Smooth muscle cell (in vitro differentiated cells): ENCODE measurements around the gene CDIPT. TPM values are rescaled to one million over a fixed set of nuclear protein-coding genes. Genes with fewer than 3 reads are reported as not detected.
A peak's percentile ranks its signal among the peaks of the same experiment; 100 is the strongest.

Source experiments
- DNase-seq: peaks from one replicate; lab custom pipeline; 2025; ENCODE audit not compliant: unreplicated experiment; lab: John Stamatoyannopoulos, UW
- H2AFZ ChIP-seq: fragments of 200-600 bp; sonication (generic); 2 replicates; pipeline ENCODE4 v1.6.0; 2016; ENCODE audit warnings: antibody characterized with exemption, low read depth, mild to moderate bottlenecking
- H3F3A ChIP-seq: fragments of 200-600 bp; sonication (generic); 2 replicates; pipeline ENCODE4 v1.6.0; 2017; ENCODE audit warnings: antibody characterized with exemption, low read depth
- H3K27ac ChIP-seq: fragments of 200-600 bp; sonication (generic); 2 replicates; pipeline ENCODE4 v1.5.1; 2016; ENCODE audit warnings: low read depth, mild to moderate bottlenecking
- H3K27me3 ChIP-seq: fragments of 200-600 bp; sonication (generic); 2 replicates; pipeline ENCODE4 v1.6.1; 2016; ENCODE audit warnings: low read depth, mild to moderate bottlenecking
- H3K36me3 ChIP-seq: fragments of 200-600 bp; sonication (generic); 2 replicates; pipeline ENCODE4 v1.5.1; 2016; ENCODE audit warnings: low read depth
- H3K4me1 ChIP-seq: fragments of 200-600 bp; sonication (generic); 2 replicates; pipeline ENCODE4 v1.5.1; 2016; ENCODE audit warnings: low read depth
- H3K4me2 ChIP-seq: fragments of 200-600 bp; sonication (generic); 2 replicates; pipeline ENCODE4 v1.6.0; 2016; ENCODE audit warnings: mild to moderate bottlenecking
- H3K4me3 ChIP-seq: fragments of 200-600 bp; sonication (generic); 2 replicates; pipeline ENCODE4 v1.5.1; 2016; ENCODE audit warnings: mild to moderate bottlenecking
- H3K79me2 ChIP-seq: fragments of 200-600 bp; sonication (generic); 2 replicates; pipeline ENCODE4 v1.6.0; 2016; ENCODE audit warnings: low read depth, mild to moderate bottlenecking
- H3K9ac ChIP-seq: fragments of 200-600 bp; sonication (generic); 2 replicates; pipeline ENCODE4 v1.6.0; 2016; ENCODE audit warnings: low read depth
- H3K9me3 ChIP-seq: fragments of 200-600 bp; sonication (generic); replicated peaks from 2 replicates; pipeline ENCODE4 v1.5.1; 2016; ENCODE audit warnings: low read depth
- H4K20me1 ChIP-seq: fragments of 200-600 bp; sonication (generic); 2 replicates; pipeline ENCODE4 v1.6.0; 2016; ENCODE audit warnings: low read depth
- WGBS: methylation state at CpG from one replicate; pipeline ENCODE4 v1.1.7; 2016; ENCODE audit warnings: low lambda C conversion rate; 5-methylcytosine and 5-hydroxymethylcytosine counted together
- polyA plus RNA-seq: library from polyadenylated mRNA; unstranded; fragments of >200 nt; fragmentation: Nextera tagmentation; extraction: Ambion mirVana; gene quantifications from 2 replicates; pipeline ENCODE4 v1.2.1, GENCODE V29; 2016
- total RNA-seq: library from RNA; depleted of rRNA; stranded (reverse); fragments of >200 nt; gene quantifications from 2 replicates; pipeline ENCODE4 v1.2.3, GENCODE V29; 2014
- TF ChIP-seq, protein P1 (sequence below): fragments of 200-600 bp; sonication (generic); IDR thresholded peaks from 2 replicates; pipeline ENCODE4 v1.5.1; 2017; ENCODE audit warnings: borderline replicate concordance, mild to moderate bottlenecking, antibody characterized with exemption; ENCODE audit not compliant: insufficient read depth, poor library complexity, severe bottlenecking

Gene CDIPT
- total and polyA plus RNA-seq, 2 experiments from 2014 or later, result 61.4 to 90.7 TPM

- Histone ChIP-seq H3F3A (no peaks in the 10 kb centered on the region), H3K79me2 (peaks cover 23% of the 10 kb centered on the region), H2AFZ (no peak overlapping the region), H3K4me3 (no peak overlapping the region), H3K27ac (no peak overlapping the region), H3K9ac (no peak overlapping the region), H3K9me3 (no peaks in the 10 kb centered on the region), H4K20me1 (peaks cover 3% of the 10 kb centered on the region), H3K4me1 (no peaks in the 10 kb centered on the region), H3K4me2 (no peak overlapping the region), H3K36me3 (no peaks in the 10 kb centered on the region), H3K27me3 (no peaks in the 10 kb centered on the region)
- WGBS, result 98% methylated on average over 7 of the region's 7 CpGs
- TF ChIP-seq, protein P1, sequence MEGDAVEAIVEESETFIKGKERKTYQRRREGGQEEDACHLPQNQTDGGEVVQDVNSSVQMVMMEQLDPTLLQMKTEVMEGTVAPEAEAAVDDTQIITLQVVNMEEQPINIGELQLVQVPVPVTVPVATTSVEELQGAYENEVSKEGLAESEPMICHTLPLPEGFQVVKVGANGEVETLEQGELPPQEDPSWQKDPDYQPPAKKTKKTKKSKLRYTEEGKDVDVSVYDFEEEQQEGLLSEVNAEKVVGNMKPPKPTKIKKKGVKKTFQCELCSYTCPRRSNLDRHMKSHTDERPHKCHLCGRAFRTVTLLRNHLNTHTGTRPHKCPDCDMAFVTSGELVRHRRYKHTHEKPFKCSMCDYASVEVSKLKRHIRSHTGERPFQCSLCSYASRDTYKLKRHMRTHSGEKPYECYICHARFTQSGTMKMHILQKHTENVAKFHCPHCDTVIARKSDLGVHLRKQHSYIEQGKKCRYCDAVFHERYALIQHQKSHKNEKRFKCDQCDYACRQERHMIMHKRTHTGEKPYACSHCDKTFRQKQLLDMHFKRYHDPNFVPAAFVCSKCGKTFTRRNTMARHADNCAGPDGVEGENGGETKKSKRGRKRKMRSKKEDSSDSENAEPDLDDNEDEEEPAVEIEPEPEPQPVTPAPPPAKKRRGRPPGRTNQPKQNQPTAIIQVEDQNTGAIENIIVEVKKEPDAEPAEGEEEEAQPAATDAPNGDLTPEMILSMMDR, result no peak
- DNase-seq, result no peak
Measured at GRCh38 chr16:29904947-29905346, 41.9 kb upstream of the CDIPT start.

GRCh38 chr16:29903590-29903989, 40.6 kb upstream of the CDIPT start:
- H3K27me3 ChIP-seq, result no peaks in the 10 kb centered on the region
- no peak overlapping the region for H3K9ac ChIP-seq
- peaks cover 23% of the 10 kb centered on the region for H3K79me2 ChIP-seq
- no peaks in the 10 kb centered on the region for H3K9me3 ChIP-seq
- no peaks in the 10 kb centered on the region for H3K36me3 ChIP-seq
- H3K4me2 ChIP-seq, result no peak overlapping the region
- H4K20me1 ChIP-seq, result peaks cover 3% of the 10 kb centered on the region
- no peak overlapping the region for H3K4me3 ChIP-seq
- no peak overlapping the region for H3K27ac ChIP-seq
- H3F3A ChIP-seq, result no peaks in the 10 kb centered on the region
- no peak overlapping the region for H2AFZ ChIP-seq
- DNase-seq, result no peak
- no peaks in the 10 kb centered on the region for H3K4me1 ChIP-seq
- TF ChIP-seq, protein P1, result no peak
- WGBS, result 91% methylated on average over 4 of the region's 4 CpGs

DNA sequence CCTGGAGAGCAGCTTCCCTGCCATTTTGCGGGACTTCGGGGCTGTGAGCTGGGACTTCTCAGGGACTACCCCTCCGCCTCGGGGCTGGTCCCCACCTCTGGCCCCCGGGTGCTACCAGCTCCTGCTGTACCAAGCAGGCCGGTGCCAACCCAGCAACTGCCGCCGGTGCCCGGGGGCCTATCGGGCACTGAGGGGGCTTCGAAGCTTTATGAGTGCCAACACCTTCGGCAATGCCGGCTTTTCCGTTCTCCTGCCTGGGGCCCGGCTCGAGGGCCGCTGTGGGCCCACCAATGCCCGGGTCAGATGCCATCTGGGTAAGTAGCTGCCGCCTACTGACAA, 38.5 kb upstream of the CDIPT start:
- DNase-seq, result no peak
- TF ChIP-seq, protein P1, result no peak
- Histone ChIP-seq H3F3A (no peaks in the 10 kb centered on the region), H3K27me3 (no peaks in the 10 kb centered on the region), H3K4me1 (no peaks in the 10 kb centered on the region), H3K79me2 (peaks cover 23% of the 10 kb centered on the region), H3K36me3 (no peaks in the 10 kb centered on the region), H3K9me3 (no peaks in the 10 kb centered on the region), H3K4me3 (peak overlapping the region; percentile 85), H3K27ac (peak overlapping the region; percentile 85), H3K9ac (peak overlapping the region; percentile 60), H2AFZ (no peak overlapping the region), H3K4me2 (peak overlapping the region; percentile 99), H4K20me1 (peaks cover 3% of the 10 kb centered on the region)
- 91% methylated on average over 19 of the region's 19 CpGs for WGBS

DNA sequence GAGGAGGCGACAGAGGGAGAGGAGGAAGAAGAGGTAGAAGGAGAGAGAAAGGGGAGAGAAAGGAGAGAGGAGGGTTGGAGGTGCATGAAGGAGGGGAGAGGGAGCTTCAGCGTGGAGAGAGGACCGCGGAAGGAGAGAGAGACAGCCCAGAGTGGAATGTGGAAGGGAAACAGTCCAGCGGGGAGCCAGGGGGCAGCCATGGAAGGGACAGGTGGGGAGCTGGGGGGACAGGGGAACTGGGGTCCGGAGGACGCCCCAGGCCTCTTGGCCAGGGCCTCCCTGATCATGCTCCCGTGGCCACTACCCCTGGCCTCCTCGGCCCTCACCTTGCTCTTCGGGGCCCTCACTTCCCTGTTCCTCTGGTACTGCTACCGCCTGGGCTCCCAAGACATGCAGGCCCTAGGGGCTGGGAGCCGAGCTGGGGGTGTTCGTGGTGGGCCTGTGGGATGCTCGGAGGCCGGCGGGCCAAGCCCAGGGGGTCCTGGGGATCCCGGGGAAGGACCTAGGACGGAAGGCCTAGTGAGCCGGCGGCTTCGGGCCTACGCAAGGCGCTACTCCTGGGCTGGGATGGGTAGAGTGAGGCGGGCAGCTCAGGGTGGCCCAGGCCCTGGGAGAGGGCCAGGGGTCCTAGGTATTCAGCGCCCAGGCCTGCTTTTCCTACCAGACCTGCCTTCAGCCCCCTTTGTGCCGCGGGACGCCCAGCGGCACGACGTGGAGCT, 38.0 kb upstream of the CDIPT start:
- Histone ChIP-seq H3K4me3 (peak overlapping the region; percentile 85), H3K4me2 (peak overlapping the region; percentile 99), H3K4me1 (no peaks in the 10 kb centered on the region), H3F3A (no peaks in the 10 kb centered on the region), H3K9ac (peak overlapping the region; percentile 60), H3K27ac (peak overlapping the region; percentile 85), H2AFZ (peak overlapping the region; percentile 80), H3K27me3 (no peaks in the 10 kb centered on the region), H3K36me3 (no peaks in the 10 kb centered on the region), H3K9me3 (no peaks in the 10 kb centered on the region), H3K79me2 (peaks cover 23% of the 10 kb centered on the region), H4K20me1 (peaks cover 3% of the 10 kb centered on the region)
- TF ChIP-seq, protein P1, result no peak
- WGBS, result 45% methylated on average over 26 of the region's 31 CpGs
- no peak for DNase-seq
